IMR-90 (cell line): Measurements from ENCODE around the gene CTNNA1. TPM values are rescaled to one million over a fixed set of nuclear protein-coding genes. Genes with fewer than 3 reads are reported as not detected.

Experiments
- ATAC-seq: fragments of 200-7000 bp; cut with Tn5 transposase; 2 replicates; pipeline ENCODE4 v1.9.1; 2020; ENCODE audit warnings: low read depth, mild to moderate bottlenecking, moderate library complexity
- BruUV-seq: library from RNA; stranded (reverse); fragments of 400-500 nt; replicated peaks from 2 replicates; lab custom pipeline; 2021; lab: Mats Ljungman, UMichigan
- CTCF ChIA-PET: fragments of 300-600 bp; formaldehyde crosslinking; extraction: SDS; loops from one replicate; lab custom pipeline; 2021; ENCODE audit warnings: antibody characterized with exemption; lab: Yijun Ruan, JAX
- POLR2A ChIA-PET: fragments of 300-600 bp; sonication (Branson Sonifier 250); formaldehyde crosslinking; loops from one replicate; lab custom pipeline; 2022; ENCODE audit warnings: antibody characterized with exemption; ENCODE audit not compliant: unreplicated experiment; lab: Charles Lee
- DNase-seq: peaks from one replicate; pipeline ENCODE4 v3.0.0; 2013
- H2AFZ ChIP-seq: replicated peaks from 2 replicates; pipeline ENCODE3; 2013; ENCODE audit warnings: low read length, mild to moderate bottlenecking; ENCODE audit not compliant: poor library complexity
- H2AK5ac ChIP-seq: 2 replicates; pipeline ENCODE4 v1.6.1; 2013; ENCODE audit warnings: low read depth, low read length, inconsistent platforms
- H2AK9ac ChIP-seq: replicated peaks from 2 replicates; pipeline ENCODE3; 2013; ENCODE audit warnings: mild to moderate bottlenecking, low read depth, low read length, moderate library complexity; ENCODE audit not compliant: poor library complexity
- H2BK120ac ChIP-seq: 2 replicates; pipeline ENCODE4 v1.6.1; 2013; ENCODE audit warnings: low read depth, low read length, inconsistent platforms
- H2BK15ac ChIP-seq: 3 replicates; pipeline ENCODE4 v1.6.1; 2013; ENCODE audit warnings: low read depth, low read length, inconsistent platforms
- H2BK20ac ChIP-seq: 2 replicates; pipeline ENCODE4 v1.6.1; 2013; ENCODE audit warnings: low read depth, mild to moderate bottlenecking, inconsistent platforms, low read length, moderate library complexity
- H2BK5ac ChIP-seq: 2 replicates; pipeline ENCODE4 v1.6.1; 2013; ENCODE audit warnings: mild to moderate bottlenecking, low read depth, low read length, inconsistent platforms; ENCODE audit not compliant: poor library complexity, severe bottlenecking
- H3K14ac ChIP-seq: replicated peaks from 2 replicates; pipeline ENCODE4 v1.6.1; 2013; ENCODE audit warnings: low read depth, low read length, inconsistent platforms
- H3K18ac ChIP-seq: 2 replicates; pipeline ENCODE4 v1.6.1; 2013; ENCODE audit warnings: low read depth, low read length, control low read depth
- H3K23ac ChIP-seq: 2 replicates; pipeline ENCODE4 v1.6.1; 2013; ENCODE audit warnings: low read depth, low read length, inconsistent platforms
- H3K27ac ChIP-seq: 2 replicates; pipeline ENCODE4 v1.5.1; 2013; ENCODE audit warnings: mild to moderate bottlenecking, control low read depth, low read length; ENCODE audit not compliant: insufficient read depth
- H3K27me3 ChIP-seq: 2 replicates; pipeline ENCODE4 v1.6.1; 2013; ENCODE audit warnings: low read length; ENCODE audit not compliant: control insufficient read depth, insufficient read depth
- H3K36me3 ChIP-seq: 2 replicates; pipeline ENCODE4 v1.6.1; 2013; ENCODE audit warnings: low read length, mixed read lengths; ENCODE audit not compliant: control insufficient read depth, insufficient read depth
- H3K4ac ChIP-seq: 2 replicates; pipeline ENCODE4 v1.6.1; 2013; ENCODE audit warnings: low read depth, low read length, inconsistent platforms
- H3K4me1 ChIP-seq: 2 replicates; pipeline ENCODE4 v1.6.1; 2013; ENCODE audit warnings: low read length, mixed read lengths; ENCODE audit not compliant: control insufficient read depth, insufficient read depth
- H3K4me2 ChIP-seq: 2 replicates; pipeline ENCODE4 v1.6.1; 2013; ENCODE audit warnings: low read depth, mild to moderate bottlenecking, control low read depth, low read length, moderate library complexity
- H3K4me3 ChIP-seq: 2 replicates; pipeline ENCODE4 v1.5.1; 2013; ENCODE audit warnings: low read depth, mild to moderate bottlenecking, control low read depth, low read length, moderate library complexity; ENCODE audit not compliant: insufficient read depth
- H3K56ac ChIP-seq: 2 replicates; pipeline ENCODE4 v1.6.1; 2013; ENCODE audit warnings: low read length, inconsistent platforms; ENCODE audit not compliant: insufficient read depth; ENCODE audit errors: extremely low read depth
- H3K79me1 ChIP-seq, 2 experiments: 2 replicates each; pipeline ENCODE4 v1.6.1; 2013; ENCODE audit warnings: low read length in 2 of 2, inconsistent platforms in 1 of 2, low read depth in 1 of 2
- H3K9ac ChIP-seq: 2 replicates; pipeline ENCODE4 v1.6.1; 2013; ENCODE audit warnings: low read depth, low read length, control low read depth
- H3K9me1 ChIP-seq: 2 replicates; pipeline ENCODE4 v1.6.1; 2013; ENCODE audit warnings: low read length, inconsistent platforms; ENCODE audit not compliant: insufficient read depth
- H3K9me3 ChIP-seq: 2 replicates; pipeline ENCODE4 v1.6.1; 2013; ENCODE audit warnings: low read length; ENCODE audit not compliant: control insufficient read depth, insufficient read depth
- H4K20me1 ChIP-seq: 2 replicates; pipeline ENCODE4 v1.6.1; 2013; ENCODE audit warnings: low read length, inconsistent platforms; ENCODE audit not compliant: insufficient read depth
- H4K5ac ChIP-seq: 2 replicates; pipeline ENCODE4 v1.6.1; 2013; ENCODE audit warnings: mild to moderate bottlenecking, low read depth, low read length, control low read depth
- H4K8ac ChIP-seq, 2 experiments: 2 replicates each; pipeline ENCODE4 v1.6.1; 2013; ENCODE audit warnings: low read depth in 2 of 2, low read length in 2 of 2, control low read depth in 1 of 2, inconsistent platforms in 1 of 2
- H4K91ac ChIP-seq: 2 replicates; pipeline ENCODE4 v1.6.1; 2013; ENCODE audit warnings: low read depth, low read length, inconsistent platforms; ENCODE audit not compliant: insufficient read depth
- MAFK ChIP-seq: IDR thresholded peaks from 2 replicates; pipeline ENCODE4 v1.6.1; 2012; ENCODE audit warnings: low read depth, low read length, improper control_type of control experiment
- NFE2L2 ChIP-seq: fragments of 150-350 bp; IDR thresholded peaks from 2 replicates; pipeline ENCODE4 v1.6.1; 2016; ENCODE audit warnings: low read depth, mild to moderate bottlenecking, low read length
- RAD21 ChIP-seq: IDR thresholded peaks from 2 replicates; pipeline ENCODE4 v1.6.1; 2012; ENCODE audit warnings: low read length, improper control_type of control experiment
- RCOR1 ChIP-seq: IDR thresholded peaks from 2 replicates; pipeline ENCODE4 v1.6.1; 2012; ENCODE audit warnings: mild to moderate bottlenecking, low read length, improper control_type of control experiment; ENCODE audit not compliant: insufficient replicate concordance
- SMC3 ChIP-seq: fragments of 150-350 bp; IDR thresholded peaks from 2 replicates; pipeline ENCODE4 v1.6.1; 2016; ENCODE audit warnings: low read depth, mild to moderate bottlenecking, antibody characterized with exemption, low read length, moderate library complexity
- WGBS, 2 experiments: methylation state at CpG; one replicate each; pipeline versions ENCODE4 v1.1.5 to v1.1.7; 2013; ENCODE audit warnings: missing lambda C conversion rate in 2 of 2; ENCODE audit not compliant: insufficient read length in 1 of 2; ENCODE audit errors: extremely low coverage in 2 of 2; 5-methylcytosine and 5-hydroxymethylcytosine counted together
- dilution Hi-C: fragments of 300-500 bp; cut with HindIII; formaldehyde crosslinking; loops from one replicate; pipeline ENCODE4 v1.14.3; 2018; ENCODE audit warnings: low sequenced_read_pairs; ENCODE audit not compliant: unreplicated experiment
- in situ Hi-C: fragments of 300-500 bp; cut with MboI; formaldehyde crosslinking; loops from 3 replicates; pipeline ENCODE4 v1.14.3; 2019; ENCODE audit warnings: low sequenced_read_pairs, inconsistent platforms, mixed read lengths
- intact Hi-C: fragments of 100-400 bp; cut with micrococcal nuclease; formaldehyde crosslinking; loops from 2 replicates; pipeline ENCODE4 v1.10.0; 2022
- polyA plus RNA-seq, 3 experiments: library from polyadenylated mRNA; depleted of rRNA; stranded (reverse); fragments of >200 nt; gene quantifications; 2 replicates each; pipeline ENCODE4 v1.2.3, GENCODE V29; 2012; ENCODE audit warnings: low replicate concordance in 1 of 3
- total RNA-seq: library from RNA; depleted of rRNA; stranded (reverse); fragments of >200 nt; gene quantifications from 2 replicates; pipeline ENCODE4 v1.2.3, GENCODE V29; 2012

The CTNNA1 gene
- total and polyA plus RNA-seq, 2 of the 4 experiments (the other 2 are of a cell fraction) = 220 to 471 TPM

GRCh38 chr5:138961729-138962128 lies 208.5 kb downstream of the CTNNA1 start:
- Histone ChIP-seq H3K56ac (no peak overlapping the region), H4K8ac (no peak overlapping the region), H2AK5ac (no peak overlapping the region), H3K4me3 (no peak overlapping the region), H2AK9ac (no peak overlapping the region), H2BK20ac (no peak overlapping the region), H3K9ac (no peak overlapping the region), H3K4me2 (no peak overlapping the region), H4K20me1 (no peaks in the 10 kb centered on the region), H3K27me3 (no peaks in the 10 kb centered on the region), H3K9me3 (no peaks in the 10 kb centered on the region), H3K36me3 (no peaks in the 10 kb centered on the region), H2BK5ac (no peak overlapping the region), H3K27ac (no peak overlapping the region), H3K4ac (no peak overlapping the region), H2AFZ (no peak overlapping the region), H3K23ac (no peak overlapping the region), H3K79me1 (no peaks in the 10 kb centered on the region), H2BK15ac (no peak overlapping the region), H2BK120ac (no peak overlapping the region), H3K14ac (no peak overlapping the region), H3K4me1 (peaks cover 18% of the 10 kb centered on the region; the same call in 1 of the 2 replicates), H4K91ac (no peak overlapping the region), H4K5ac (no peak overlapping the region), H3K9me1 (no peaks in the 10 kb centered on the region), H3K18ac (no peak overlapping the region)
- POLR2A ChIA-PET = no interaction called here
- dilution Hi-C loops = no loop called here
- TF ChIP-seq RCOR1 = no peak
- no peak for TF ChIP-seq MAFK
- no peak for TF ChIP-seq SMC3
- TF ChIP-seq NFE2L2 = no peak
- TF ChIP-seq RAD21 = no peak
- ATAC-seq = no peak
- no TSS peak for BruUV-seq
- CTCF ChIA-PET = no interaction called here
- in situ Hi-C loops = no loop called here
- DNase-seq = no peak
- intact Hi-C loops = no loop called here
- 89% methylated on average over 1 of the region's 1 CpG; no CpG with 5 or more reads in 1 of the 2 experiments for WGBS, 2 experiments
